Measurements from ENCODE around the gene PPP3R2.
"Not testable (repeated sequence)": the region's sequence is repeated elsewhere in the genome, so short reads cannot be mapped to it uniquely, and the experiment has no call there.

Gene PPP3R2, protein sequence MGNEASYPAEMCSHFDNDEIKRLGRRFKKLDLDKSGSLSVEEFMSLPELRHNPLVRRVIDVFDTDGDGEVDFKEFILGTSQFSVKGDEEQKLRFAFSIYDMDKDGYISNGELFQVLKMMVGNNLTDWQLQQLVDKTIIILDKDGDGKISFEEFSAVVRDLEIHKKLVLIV

GRCh38 chr9:101594796-101595195, at the start of gene PPP3R2:
Gene PPP3R2, minus strand, starts transcription at chr9:101594969. Its CDS starts 48 bp downstream, at chr9:101594921.
- no peak for DNase-seq

DNA sequence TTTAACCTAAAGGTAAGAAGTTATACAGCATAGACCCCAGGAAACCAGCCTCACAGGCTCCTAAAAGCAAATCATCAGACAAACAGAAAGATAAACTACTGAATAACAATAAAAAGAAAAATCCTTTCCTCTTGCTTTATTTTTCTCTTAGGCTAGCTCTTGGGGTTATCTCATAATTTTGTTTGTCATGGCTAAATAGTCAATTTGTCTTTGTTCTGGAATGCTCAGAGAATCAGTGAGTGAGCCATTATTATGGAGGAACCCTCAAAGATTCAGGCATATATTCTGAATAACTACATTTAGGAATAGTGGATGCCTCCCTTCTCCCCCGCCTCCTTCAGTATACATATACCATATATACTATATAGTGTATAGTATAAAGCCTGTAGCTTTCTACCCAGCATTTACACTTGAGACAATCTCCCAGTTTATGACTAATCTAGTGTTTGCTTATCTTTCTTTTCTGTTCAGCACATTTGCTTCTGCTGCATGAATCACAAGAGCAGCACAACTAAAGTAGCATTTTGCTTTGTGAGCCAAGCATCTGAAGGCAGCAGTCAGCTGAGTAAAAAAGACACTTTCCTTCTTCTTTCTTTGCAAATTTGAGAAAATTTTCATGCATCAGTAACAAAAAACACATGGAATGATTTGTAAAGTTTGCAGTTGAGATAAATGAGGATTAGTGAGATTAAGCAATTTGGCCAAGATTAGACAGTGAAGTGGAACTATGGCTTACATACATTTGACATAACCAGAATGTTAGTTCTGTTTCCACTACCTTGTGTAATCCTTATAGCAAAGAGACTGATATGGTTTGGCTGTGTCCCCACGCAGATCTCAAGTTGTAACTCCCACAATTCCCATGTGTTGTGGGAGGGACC, 45.3 kb upstream of the PPP3R2 start:
- DNase-seq, result no peak

DNA sequence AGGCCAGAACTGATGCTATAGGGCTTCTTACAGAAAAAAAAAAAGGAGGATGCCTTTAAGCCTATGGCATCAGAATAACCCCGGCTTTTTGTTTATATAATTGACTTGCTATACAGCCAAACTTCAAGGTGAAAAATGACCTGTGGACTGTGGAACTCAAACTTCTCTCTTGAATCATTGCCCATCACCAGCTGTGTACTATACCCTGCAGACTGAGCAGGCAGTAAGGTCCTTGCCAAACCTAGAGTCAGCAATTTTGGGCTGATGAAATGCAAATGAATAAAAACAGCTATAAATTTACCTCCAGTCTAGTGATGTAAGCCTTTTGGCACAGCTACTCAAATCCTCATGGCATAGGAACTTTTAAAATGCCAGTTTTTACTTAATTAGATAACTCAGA, 44.5 kb upstream of the PPP3R2 start:
- no peak for DNase-seq

DNA sequence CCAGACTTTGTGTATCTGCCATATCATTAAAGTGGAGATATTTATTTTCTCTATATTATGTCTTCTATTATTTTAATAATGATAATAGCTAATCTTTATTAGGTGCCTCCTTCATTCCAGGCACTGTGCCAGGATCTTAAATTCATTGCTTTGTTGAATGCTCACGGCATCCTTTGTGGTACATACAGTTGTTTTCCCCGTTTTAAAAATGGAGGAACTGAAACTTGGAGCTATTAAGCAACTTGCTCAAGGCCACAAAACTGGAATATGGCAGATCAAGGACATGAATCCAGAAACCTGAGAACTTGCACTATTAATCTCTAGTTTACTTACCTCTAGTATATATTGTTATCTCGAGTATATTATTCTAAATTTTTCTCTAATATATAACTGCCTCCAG, 41.5 kb upstream of the PPP3R2 start:
- DNase-seq, result no peak

DNA sequence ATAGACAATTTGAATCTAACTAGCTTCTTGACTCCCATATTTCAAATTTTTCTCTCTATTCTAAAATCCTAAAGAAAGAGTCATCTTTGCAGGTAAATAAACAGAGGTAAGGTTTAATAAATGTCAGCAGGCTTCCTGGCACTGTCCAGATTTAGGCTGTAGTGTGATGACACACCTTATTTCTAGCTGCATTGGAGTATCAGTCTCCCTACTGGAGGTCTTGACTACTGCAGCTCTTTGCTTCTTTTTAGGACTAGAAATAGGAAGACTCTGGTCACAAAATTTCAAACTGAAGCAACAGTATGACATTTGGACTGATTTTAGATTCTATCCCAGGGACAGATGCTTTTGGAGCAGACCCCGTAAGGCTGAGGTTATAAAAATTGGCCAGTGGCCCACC, 40.7 kb upstream of the PPP3R2 start:
- DNase-seq, result no peak

DNA sequence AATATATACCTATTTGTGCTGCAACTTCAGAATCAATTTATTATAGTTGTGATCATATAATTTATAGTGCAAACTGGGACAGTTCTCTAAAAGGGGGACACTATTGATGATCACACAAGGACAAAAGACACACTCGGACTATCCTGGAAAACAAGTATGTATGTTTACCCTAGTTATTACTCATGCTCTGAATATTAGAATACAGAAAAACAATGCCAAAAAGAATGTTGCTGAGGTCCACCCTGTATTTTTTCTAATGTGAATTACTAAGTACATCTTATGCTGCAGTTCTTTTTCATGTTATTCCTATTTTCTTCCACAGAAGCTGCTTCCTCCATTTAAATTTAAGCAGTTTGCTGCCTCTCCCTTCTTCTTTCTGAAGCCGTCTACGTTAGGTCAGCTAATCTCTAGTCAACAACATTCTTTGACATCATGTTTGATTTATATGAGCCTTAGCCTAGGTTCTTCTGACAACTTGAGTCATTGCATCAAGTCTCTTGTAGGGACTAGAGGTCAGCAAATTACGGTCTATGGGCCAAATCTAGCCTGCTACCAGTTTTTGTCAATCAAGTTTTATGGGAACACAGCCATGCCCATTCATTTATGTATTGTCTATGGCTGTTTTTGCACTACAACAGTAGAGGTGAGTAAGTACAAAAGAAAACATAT, 40.1 kb upstream of the PPP3R2 start:
- no peak for DNase-seq

DNA sequence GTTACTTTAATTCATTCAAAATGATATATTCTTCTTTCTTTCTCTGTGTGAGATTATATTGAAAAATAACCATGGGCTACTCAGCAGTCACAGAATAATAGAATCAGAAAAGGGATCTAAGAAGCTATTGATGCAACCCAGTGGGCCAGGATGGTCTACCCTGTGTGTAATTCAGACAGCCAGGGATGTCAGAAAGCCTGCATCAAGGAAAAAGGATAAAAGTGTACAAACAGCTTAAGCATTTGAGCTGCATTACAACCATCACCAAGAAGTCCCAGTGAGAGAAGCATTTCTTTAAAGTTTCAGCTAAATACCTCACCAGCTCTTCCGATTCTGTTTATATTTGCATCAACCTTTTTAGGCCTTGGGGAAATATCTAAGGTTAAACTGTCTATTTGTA, 37.8 kb upstream of the PPP3R2 start:
- no peak for DNase-seq

DNA sequence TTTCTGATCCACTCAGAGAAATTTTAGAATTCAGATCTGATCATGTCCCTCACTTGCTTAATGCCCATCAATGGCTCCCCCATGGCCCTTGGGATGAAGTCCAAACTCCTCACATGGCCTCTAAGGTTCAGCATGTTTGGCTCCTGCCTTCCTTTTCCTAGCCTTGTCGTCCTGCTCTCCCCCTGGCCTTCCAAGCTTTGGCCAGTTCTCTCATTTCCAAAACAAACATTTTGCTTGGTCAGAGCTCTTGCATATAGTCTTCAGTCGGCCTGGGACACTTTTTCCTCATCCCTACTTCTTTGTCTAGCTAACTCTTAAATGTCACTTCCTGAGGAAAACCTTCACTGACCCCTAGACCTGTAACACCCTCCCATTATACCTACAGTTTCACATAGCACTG, 37.1 kb upstream of the PPP3R2 start:
- no peak for DNase-seq

- DNase-seq, result no peak
Measured at GRCh38 chr9:101629636-101630035, 34.9 kb upstream of the PPP3R2 start.

- DNase-seq, result no peak
Measured at GRCh38 chr9:101628173-101628572, 33.4 kb upstream of the PPP3R2 start.

DNA sequence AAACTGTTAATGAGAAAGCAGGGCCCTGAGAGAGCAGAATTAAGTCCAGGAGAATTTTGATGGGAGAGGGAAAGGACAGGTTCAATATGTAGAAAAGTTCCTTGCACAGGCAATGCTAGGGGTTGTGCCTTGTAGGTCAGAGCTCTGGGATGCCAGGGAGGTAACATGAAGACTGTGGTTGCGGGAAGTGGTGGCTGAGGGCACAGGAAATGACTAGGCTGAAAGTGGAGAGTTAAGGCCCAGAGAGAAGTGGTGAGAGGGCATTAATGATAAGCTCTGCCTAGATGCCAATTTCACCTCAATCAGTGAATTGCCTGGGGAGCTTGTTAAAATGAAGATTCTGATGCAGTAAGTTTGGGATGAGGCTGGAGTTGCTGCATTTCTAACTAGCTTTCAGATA, 31.5 kb upstream of the PPP3R2 start:
- DNase-seq, result no peak

DNA sequence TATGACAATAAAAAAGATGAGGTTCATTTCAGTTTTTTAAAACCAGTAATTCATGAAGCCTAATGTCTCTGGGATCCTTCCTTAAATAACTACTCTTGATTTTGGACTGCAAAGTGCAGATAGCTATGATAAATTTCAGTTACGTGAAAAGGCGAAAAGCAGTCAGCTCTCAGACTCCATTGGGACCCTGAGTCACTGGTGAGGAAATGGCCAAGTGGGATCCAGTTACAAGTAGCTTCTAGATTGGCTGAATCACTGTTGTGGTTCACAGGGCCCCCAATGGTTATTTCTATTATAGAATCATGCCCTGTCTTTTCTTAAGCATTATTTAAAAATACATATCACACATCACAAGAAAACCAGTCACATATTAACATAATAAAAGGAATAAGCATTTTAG, 31.1 kb upstream of the PPP3R2 start:
- DNase-seq, result no peak

GRCh38 chr9:101620452-101620851, 25.7 kb upstream of the PPP3R2 start:
- no peak for DNase-seq

- no peak for DNase-seq
Measured at GRCh38 chr9:101618698-101619097, 23.9 kb upstream of the PPP3R2 start.

- DNase-seq, result no peak
Measured at GRCh38 chr9:101605547-101605946, 10.8 kb upstream of the PPP3R2 start.

- no peak for DNase-seq
Measured at GRCh38 chr9:101604296-101604695, 9.5 kb upstream of the PPP3R2 start.

- DNase-seq, result peak; percentile 47
Measured at GRCh38 chr9:101601904-101602765, 7.4 kb upstream of the PPP3R2 start.

- DNase-seq, result no peak
Measured at GRCh38 chr9:101593345-101593744, 1.4 kb downstream of the PPP3R2 start.

- DNase-seq, result no peak
Measured at GRCh38 chr9:101592788-101593187, 2.0 kb downstream of the PPP3R2 start.

- DNase-seq, result no peak
Measured at GRCh38 chr9:101591787-101592446, 2.9 kb downstream of the PPP3R2 start.

DNA sequence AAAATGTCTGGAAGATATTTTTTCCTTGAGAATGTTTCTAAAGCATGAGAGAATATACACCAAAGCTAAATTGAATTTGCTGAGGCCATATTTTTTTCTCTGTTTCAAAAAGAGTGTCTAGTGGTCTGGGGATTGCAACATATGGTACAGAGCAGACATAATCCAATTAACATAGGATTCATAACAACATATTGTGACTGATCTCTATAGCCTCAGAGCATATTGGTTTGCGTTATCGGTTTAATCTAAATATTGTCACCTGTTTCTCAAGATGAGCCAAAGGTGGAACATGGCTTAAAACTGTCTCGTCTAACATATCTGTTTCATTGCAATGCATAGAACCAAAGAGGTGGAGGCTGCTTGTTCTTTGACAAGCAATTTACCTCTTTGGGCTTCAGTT, 3.9 kb downstream of the PPP3R2 start:
- DNase-seq, result peak; percentile 40

GRCh38 chr9:101590074-101590473, 4.7 kb downstream of the PPP3R2 start:
- DNase-seq, result not testable (repeated sequence)

Measured in NCI-H1694 (cell line).